NOMO-1 treated with DMSO at 0.1 percent for 48 hours (cell line): ENCODE results near the gene SOX5.
"Not testable (repeated sequence)": the region's sequence is repeated elsewhere in the genome, so short reads cannot be mapped to it uniquely, and the experiment has no call there.

ENCODE experiments used
- DNase-seq: peaks from one replicate; lab custom pipeline; 2025; ENCODE audit not compliant: unreplicated experiment; lab: John Stamatoyannopoulos, UW

SOX5 gene

GRCh38 chr12:23843958-23844357 lies 105.5 kb downstream of the SOX5 start:
- DNase-seq = no peak

- no peak for DNase-seq
Observed at GRCh38 chr12:23834076-23834475, 115.4 kb downstream of the SOX5 start.

GRCh38 chr12:23831739-23832138 lies 117.7 kb downstream of the SOX5 start:
- peak; percentile 44 for DNase-seq

- DNase-seq = no peak
Observed at GRCh38 chr12:23830210-23830609, 119.3 kb downstream of the SOX5 start.

GRCh38 chr12:23827353-23827752 lies 122.1 kb downstream of the SOX5 start:
- no peak for DNase-seq

GRCh38 chr12:23825124-23825523 lies 124.3 kb downstream of the SOX5 start:
- not testable (repeated sequence) for DNase-seq

- DNase-seq = no peak
Observed at GRCh38 chr12:23824358-23824757, 125.1 kb downstream of the SOX5 start.

- DNase-seq = not testable (repeated sequence)
Observed at GRCh38 chr12:23822883-23823282, 126.6 kb downstream of the SOX5 start.

- no peak for DNase-seq
Observed at GRCh38 chr12:23817345-23817744, 132.1 kb downstream of the SOX5 start.

GRCh38 chr12:23816394-23816851 lies 133.0 kb downstream of the SOX5 start:
- peak; percentile 26 for DNase-seq

- no peak for DNase-seq
Observed at GRCh38 chr12:23815810-23816209, 133.7 kb downstream of the SOX5 start.

GRCh38 chr12:23813206-23813605 lies 136.3 kb downstream of the SOX5 start:
- no peak for DNase-seq

GRCh38 chr12:23810329-23810902 lies 139.1 kb downstream of the SOX5 start:
- no peak for DNase-seq

GRCh38 chr12:23803540-23803939 lies 145.9 kb downstream of the SOX5 start:
- peak; percentile 79 for DNase-seq

- no peak for DNase-seq
Observed at GRCh38 chr12:23795494-23795893, 154.0 kb downstream of the SOX5 start.

GRCh38 chr12:23781118-23781517 lies 168.4 kb downstream of the SOX5 start:
- no peak for DNase-seq

GRCh38 chr12:23775208-23775607 lies 174.3 kb downstream of the SOX5 start:
- DNase-seq = no peak

- no peak for DNase-seq
Observed at GRCh38 chr12:23771240-23771949, 178.1 kb downstream of the SOX5 start.

GRCh38 chr12:23770202-23770938 lies 179.1 kb downstream of the SOX5 start:
- DNase-seq = no peak

GRCh38 chr12:23767834-23768233 lies 181.6 kb downstream of the SOX5 start:
- DNase-seq = no peak

GRCh38 chr12:23763724-23764123 lies 185.7 kb downstream of the SOX5 start:
- DNase-seq = no peak

- no peak for DNase-seq
Observed at GRCh38 chr12:23760495-23760894, 189.0 kb downstream of the SOX5 start.
